Measurements from ENCODE around the gene SEC23IP.

SEC23IP gene

GRCh38 chr10:119933179-119933578 lies 40.6 kb downstream of the SEC23IP start:
- peak; percentile 66 for DNase-seq (ENCODE audit: low read depth, low spot score)

GRCh38 chr10:119940487-119940886 lies 48.0 kb downstream of the SEC23IP start:
- peak; percentile 69 for DNase-seq (ENCODE audit: low read depth, low spot score)

- no peak for DNase-seq (ENCODE audit: low read depth, low spot score)
Measured at GRCh38 chr10:119942973-119943372, 50.4 kb downstream of the SEC23IP start.

- no peak for DNase-seq (ENCODE audit: low read depth, low spot score)
Measured at GRCh38 chr10:119945805-119946204, 53.3 kb downstream of the SEC23IP start.

GRCh38 chr10:119947300-119947699 lies 54.8 kb downstream of the SEC23IP start:
- DNase-seq (ENCODE audit: low read depth, low spot score), result no peak

- DNase-seq (ENCODE audit: low read depth, low spot score), result peak; percentile 26
Measured at GRCh38 chr10:119957451-119957850, 64.9 kb downstream of the SEC23IP start.

- no peak for DNase-seq (ENCODE audit: low read depth, low spot score)
Measured at GRCh38 chr10:119962837-119963236, 70.3 kb downstream of the SEC23IP start.

- DNase-seq (ENCODE audit: low read depth, low spot score), result no peak
Measured at GRCh38 chr10:119967066-119967465, 74.5 kb downstream of the SEC23IP start.

GRCh38 chr10:119969609-119970008 lies 77.1 kb downstream of the SEC23IP start:
- DNase-seq (ENCODE audit: low read depth, low spot score), result no peak

GRCh38 chr10:119970107-119970506 lies 77.6 kb downstream of the SEC23IP start:
- no peak for DNase-seq (ENCODE audit: low read depth, low spot score)

GRCh38 chr10:119970963-119971362 lies 78.4 kb downstream of the SEC23IP start:
- DNase-seq (ENCODE audit: low read depth, low spot score), result no peak

- no peak for DNase-seq (ENCODE audit: low read depth, low spot score)
Measured at GRCh38 chr10:119973281-119973680, 80.8 kb downstream of the SEC23IP start.

GRCh38 chr10:119976421-119976820 lies 83.9 kb downstream of the SEC23IP start:
- no peak for DNase-seq (ENCODE audit: low read depth, low spot score)

GRCh38 chr10:119980956-119981750 lies 88.6 kb downstream of the SEC23IP start:
- no peak for DNase-seq (ENCODE audit: low read depth, low spot score)

GRCh38 chr10:119981826-119982225 lies 89.3 kb downstream of the SEC23IP start:
- peak; percentile 53 for DNase-seq (ENCODE audit: low read depth, low spot score)

GRCh38 chr10:119988333-119988732 lies 95.8 kb downstream of the SEC23IP start:
- no peak for DNase-seq (ENCODE audit: low read depth, low spot score)

- DNase-seq (ENCODE audit: low read depth, low spot score), result no peak
Measured at GRCh38 chr10:119989966-119990365, 97.4 kb downstream of the SEC23IP start.

- DNase-seq (ENCODE audit: low read depth, low spot score), result no peak
Measured at GRCh38 chr10:119991066-119991465, 98.5 kb downstream of the SEC23IP start.

GRCh38 chr10:119991816-119992215 lies 99.3 kb downstream of the SEC23IP start:
- DNase-seq (ENCODE audit: low read depth, low spot score), result no peak
